Right hindlimb (tissue), 1 donor: Measurements from ENCODE around the gene FCGR2B.
"Not testable (repeated sequence)": the region's sequence is repeated elsewhere in the genome, so short reads cannot be mapped to it uniquely, and the experiment has no call there.

ENCODE experiments used
- DNase-seq: peaks from one replicate; pipeline ENCODE4 v3.0.0-alpha.2; 2018

FCGR2B gene

DNA sequence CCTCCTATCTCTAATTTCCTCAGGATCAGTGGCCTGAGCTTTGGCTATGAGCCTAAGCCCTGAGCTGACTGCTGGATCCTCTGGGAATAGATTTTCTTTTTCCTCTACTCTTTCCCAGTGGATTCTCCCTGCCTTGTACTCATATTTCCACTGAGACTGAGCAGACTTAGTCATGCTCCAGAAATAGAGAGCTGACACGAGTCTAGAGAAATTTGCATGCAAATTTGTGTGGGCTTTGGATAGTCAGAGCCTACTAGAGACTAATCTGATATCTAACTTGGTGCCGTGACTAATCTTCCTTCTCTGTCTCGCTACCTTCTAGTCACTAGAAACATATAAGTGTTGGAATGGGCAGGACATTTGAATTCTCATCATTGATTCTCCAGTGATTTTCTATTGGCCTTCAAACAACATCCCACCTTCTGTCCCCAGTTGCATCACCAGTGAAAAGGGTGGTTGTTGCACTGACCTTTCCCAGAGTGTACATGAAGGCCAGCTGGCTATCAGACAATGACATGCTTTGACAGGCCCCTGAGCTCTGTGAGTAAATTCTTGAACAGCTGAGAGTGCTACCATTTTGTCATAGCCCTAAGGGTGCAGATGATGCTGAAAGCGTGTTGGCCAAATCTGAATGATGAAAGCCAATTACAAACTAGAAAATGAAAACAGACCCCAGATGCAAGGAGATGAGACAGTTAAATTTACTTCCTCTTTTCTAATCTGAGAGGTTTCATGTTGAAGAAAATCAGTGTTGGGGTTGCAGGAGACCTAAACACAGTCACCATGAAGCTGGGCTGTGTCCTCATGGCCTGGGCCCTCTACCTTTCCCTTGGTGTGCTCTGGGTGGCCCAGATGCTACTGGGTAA, 43.8 kb downstream of the FCGR2B start, which contains the start of gene FCRLA:
Gene FCRLA (plus strand): TSS at position 748 of the 866 bp plus-strand sequence. CDS start 36 bp downstream, at position 784.
- DNase-seq = no peak

GRCh38 chr1:161707503-161707902, 44.6 kb downstream of the FCGR2B start:
- no peak for DNase-seq

GRCh38 chr1:161709373-161709772, 46.4 kb downstream of the FCGR2B start:
- no peak for DNase-seq

DNA sequence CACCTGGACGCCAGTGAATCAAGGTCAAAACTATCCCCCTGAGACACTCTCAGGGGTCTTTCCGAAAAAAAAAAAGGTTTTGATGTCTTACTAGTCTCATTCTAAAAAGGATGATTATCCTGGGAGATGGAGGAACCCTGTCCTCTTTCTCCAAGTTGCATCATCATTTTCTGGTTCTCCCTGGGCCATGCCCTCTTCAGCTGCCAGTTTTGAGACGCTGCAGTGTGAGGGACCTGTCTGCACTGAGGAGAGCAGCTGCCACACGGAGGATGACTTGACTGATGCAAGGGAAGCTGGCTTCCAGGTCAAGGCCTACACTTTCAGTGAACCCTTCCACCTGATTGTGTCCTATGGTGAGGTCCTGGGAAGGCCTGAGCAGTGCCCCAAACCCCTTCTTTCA, 47.6 kb downstream of the FCGR2B start:
- DNase-seq = no peak

GRCh38 chr1:161718559-161719324, 55.8 kb downstream of the FCGR2B start:
- no peak for DNase-seq

DNA sequence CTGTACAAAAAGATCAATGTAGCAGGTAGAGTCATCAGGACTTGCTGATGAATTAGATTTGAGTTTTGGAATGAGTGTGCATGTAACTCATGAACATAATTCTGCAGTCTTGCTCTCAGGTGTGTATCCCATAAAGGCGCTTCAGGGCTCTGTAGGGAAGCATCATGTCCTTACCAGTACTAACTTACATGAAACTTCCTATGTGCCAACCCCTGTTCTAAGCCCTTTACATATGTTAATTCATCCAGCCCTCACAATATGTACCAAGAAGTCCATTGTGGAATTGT, 56.3 kb downstream of the FCGR2B start:
- DNase-seq = no peak

GRCh38 chr1:161720422-161720821, 57.5 kb downstream of the FCGR2B start:
- no peak for DNase-seq

DNA sequence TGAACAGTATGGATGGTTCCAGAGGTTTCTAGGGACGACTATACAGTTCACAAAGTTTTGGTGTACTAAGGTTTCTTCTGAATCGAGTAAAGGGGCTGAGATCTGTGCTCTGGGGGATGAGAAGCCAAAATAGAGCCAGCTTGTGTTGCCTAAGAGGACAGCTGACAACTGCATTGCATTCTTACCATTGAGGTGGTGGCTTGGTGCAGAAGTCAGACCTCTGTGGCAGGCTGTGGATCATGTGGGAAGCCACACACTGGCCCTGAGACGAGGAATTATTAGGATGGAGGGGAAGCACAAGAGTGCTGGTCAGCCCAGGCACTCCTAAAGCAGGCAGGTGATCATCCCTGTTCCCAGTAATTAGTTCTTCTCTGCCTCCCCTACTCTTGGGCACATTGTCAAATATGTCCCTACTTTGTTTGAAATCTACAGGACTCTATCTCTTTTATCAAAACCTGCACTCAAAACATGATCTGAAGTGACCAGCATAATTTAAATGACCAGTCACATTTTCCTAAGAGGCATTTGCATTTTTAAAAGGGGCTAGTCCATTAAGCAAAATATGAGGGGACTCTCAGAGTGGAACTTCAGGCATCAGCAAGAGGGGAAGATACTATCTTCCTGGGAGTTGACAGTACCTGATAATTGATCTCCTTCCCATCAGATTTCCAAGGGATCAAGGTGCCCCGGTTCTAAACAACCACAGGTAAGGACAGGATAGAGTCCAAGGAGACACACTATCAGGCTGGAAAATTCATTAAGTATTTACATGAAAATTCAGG, 58.2 kb downstream of the FCGR2B start, which contains the start of gene FCRLB:
Gene FCRLB (plus strand): TSS at position 589 of the 782 bp plus-strand sequence. CDS start 1,129 bp downstream, outside the sequence.
- DNase-seq = no peak

GRCh38 chr1:161721738-161722343, 58.9 kb downstream of the FCGR2B start:
- no peak for DNase-seq

DNA sequence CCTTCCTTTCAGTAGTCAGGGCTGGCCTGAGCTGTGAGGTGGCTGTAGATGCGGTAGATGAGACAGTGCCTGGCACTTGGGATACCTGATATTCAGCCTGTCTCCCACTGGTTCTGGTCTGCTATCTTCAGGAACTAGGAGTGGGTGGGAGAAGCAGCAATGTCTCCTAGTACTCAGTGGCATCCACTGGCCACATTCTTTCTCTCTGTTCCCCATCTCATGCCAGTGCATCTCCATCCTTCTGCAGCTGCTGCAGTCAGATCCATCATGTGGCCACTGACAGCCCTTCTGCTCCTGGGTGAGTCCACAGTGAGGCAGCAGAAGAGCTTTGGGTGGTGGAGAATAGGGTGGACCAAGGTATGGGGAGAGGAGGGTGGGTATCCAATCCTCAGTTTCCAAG, 59.5 kb downstream of the FCGR2B start:
- no peak for DNase-seq

- no peak for DNase-seq
Observed at GRCh38 chr1:161723459-161724141, 60.7 kb downstream of the FCGR2B start.

GRCh38 chr1:161725258-161725907, 62.4 kb downstream of the FCGR2B start:
- DNase-seq = not testable (repeated sequence)

DNA sequence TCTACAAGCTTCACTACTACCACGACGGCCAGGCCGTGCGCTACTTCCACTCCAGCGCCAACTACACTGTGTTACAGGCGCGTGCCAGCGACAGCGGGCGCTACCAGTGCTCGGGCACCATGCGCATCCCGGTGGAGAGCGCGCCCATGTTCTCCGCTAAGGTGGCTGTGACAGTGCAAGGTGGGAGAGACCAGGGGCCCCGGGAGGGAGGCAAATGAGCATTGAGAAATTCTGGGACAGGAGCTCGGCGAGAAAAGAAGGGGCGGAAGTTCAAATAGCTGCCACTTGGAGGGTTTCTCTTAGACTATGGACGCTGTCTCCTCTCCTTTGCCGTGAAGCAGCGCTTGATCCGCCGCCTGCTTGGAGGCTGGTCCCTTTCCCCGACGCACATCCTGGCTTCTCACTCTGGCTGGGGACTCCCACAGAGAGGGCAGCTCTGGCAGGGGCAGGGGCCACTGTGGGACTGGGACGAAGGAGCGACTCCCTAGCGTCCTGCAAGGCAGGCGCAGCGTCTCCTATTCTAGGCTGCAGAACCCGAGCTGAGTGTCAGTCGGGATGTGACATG, 63.0 kb downstream of the FCGR2B start:
- peak; percentile 55 for DNase-seq

GRCh38 chr1:161726473-161727255, 63.7 kb downstream of the FCGR2B start:
- peak; percentile 96 for DNase-seq

DNA sequence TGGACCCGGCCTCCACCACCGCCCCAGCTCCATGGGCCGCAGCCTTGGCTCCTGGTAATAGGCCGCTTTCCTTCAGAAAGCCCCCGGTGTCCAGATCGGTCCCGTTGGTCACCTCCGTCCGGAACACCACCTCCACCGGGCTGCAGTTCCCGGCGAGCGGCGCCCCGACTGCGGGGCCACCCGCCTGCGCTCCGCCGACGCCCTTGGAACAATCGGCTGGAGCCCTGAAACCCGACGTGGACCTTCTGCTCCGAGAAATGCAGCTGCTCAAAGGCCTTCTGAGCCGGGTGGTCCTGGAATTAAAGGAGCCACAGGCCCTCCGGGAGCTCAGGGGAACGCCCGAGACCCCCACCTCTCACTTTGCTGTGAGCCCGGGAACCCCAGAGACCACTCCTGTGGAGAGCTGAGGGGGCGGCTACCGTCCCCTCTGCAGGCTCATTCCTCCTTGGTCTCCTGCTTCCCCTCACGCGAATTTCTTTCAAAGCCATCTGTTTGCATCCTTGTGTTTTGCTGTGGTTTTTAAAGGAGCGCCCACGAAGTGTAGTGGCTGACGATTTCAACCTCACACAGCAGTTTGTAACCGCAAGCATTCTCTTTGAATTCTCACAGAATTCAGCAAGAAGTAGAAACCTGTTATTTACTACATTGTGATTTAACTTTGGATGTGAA, 64.4 kb downstream of the FCGR2B start:
- no peak for DNase-seq
